Measurements from ENCODE around the gene FAM117A.

FAM117A gene

DNA sequence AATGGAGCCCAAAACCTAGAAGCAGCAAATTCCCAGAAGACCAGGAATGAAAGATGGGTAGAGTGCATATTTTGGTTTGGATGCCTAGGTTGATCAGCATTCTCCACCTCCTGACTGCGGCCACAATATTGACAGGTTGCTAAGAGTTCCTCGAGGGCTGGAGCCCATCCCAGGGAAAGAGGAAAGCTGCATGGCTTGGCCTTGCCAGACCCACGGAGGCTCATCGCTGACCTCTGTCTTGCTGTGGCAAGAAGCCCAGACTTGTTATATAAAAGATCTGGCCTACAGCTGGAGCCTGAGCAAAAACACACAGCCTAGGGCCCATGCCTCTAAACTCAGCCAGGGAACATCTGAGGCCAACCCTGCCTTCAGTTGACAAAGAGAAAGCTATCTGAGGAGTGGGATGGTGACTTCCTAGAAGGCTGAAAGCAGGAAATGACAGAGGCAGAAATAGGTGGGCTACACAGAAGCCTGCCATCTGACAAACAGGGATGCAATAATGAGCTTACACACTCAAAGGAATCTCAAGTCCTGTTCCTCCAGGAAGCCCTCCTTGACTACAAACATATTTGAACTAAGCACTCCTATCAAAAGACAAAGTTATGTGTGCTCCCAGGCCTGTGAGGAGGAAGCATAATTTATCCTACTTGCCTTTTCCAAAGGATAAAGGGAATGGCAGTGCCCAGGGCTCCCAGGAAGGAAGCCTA is 33.7 kb downstream of the FAM117A start (continued):
- TF ChIP-seq, protein P1, sequence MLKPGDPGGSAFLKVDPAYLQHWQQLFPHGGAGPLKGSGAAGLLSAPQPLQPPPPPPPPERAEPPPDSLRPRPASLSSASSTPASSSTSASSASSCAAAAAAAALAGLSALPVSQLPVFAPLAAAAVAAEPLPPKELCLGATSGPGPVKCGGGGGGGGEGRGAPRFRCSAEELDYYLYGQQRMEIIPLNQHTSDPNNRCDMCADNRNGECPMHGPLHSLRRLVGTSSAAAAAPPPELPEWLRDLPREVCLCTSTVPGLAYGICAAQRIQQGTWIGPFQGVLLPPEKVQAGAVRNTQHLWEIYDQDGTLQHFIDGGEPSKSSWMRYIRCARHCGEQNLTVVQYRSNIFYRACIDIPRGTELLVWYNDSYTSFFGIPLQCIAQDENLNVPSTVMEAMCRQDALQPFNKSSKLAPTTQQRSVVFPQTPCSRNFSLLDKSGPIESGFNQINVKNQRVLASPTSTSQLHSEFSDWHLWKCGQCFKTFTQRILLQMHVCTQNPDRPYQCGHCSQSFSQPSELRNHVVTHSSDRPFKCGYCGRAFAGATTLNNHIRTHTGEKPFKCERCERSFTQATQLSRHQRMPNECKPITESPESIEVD (tag by site-specific recombination; IDR thresholded peaks at IDR 0.05) = no peak
- TF ChIP-seq ZNF560 (tag by site-specific recombination; IDR thresholded peaks at IDR 0.05; ENCODE audit: borderline replicate concordance) (no peak), KLF1 (tag by site-specific recombination; IDR thresholded peaks at IDR 0.05) (no peak)

DNA sequence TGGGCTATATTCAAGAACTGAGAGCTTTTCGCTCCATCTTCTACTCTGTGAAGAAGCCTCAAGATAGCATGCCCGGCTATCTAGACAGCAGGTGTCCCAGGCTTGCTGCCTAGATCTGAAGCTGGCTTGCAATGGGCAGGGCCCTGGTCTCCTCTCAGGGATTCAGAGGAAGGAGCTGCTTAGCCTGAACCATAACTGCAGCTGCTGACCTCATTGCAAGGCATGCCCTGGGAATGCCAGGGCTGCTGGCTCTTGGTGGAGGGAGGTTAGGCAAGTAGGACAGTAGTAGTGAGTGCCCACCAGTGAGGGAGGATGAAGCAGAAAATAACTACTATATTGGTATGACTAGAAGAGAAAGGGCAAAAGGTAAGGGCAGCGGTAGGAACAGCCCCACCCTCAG is 34.9 kb downstream of the FAM117A start:
- Histone ChIP-seq H3K36me3 (ENCODE audit: control insufficient read depth in 2 of 2, insufficient read depth in 1 of 2, low read length in 2 of 2) (peaks cover 3 to 7% of the 10 kb centered on the region in 2 experiments; a peak in 2 of 3 replicates), H3K4me3 (ENCODE audit: low read depth, low read length) (no peak overlapping the region), H3K4me1 (ENCODE audit: control insufficient read depth, insufficient read depth, low read length) (no peaks in the 10 kb centered on the region), H3K27ac (ENCODE audit: extremely low read depth, low read depth, low read length) (no peak overlapping the region), H3K9me3 (ENCODE audit: control insufficient read depth, insufficient read depth, low read depth, low read length) (no peaks in the 10 kb centered on the region)
- ChIA-PET CTCF (interaction anchor here (0.6 kb wide), 1 partner anchor 387 kb away, joined by 4 read pairs; no protein-coding TSS in a partner anchor), POLR2A (interaction anchor here (0.6 to 1.9 kb wide), 2 partner anchors 25 to 35 kb away, joined by 3 to 9 read pairs; partner anchors contain the start of gene FAM117A)
- TF ChIP-seq HOXD13 (CRISPR knock-in tag; IDR thresholded peaks at IDR 0.05; ENCODE audit: borderline replicate concordance) = no peak
- no peak for TF ChIP-seq HOXA7 (CRISPR knock-in tag; IDR thresholded peaks at IDR 0.05; ENCODE audit: borderline replicate concordance)

DNA sequence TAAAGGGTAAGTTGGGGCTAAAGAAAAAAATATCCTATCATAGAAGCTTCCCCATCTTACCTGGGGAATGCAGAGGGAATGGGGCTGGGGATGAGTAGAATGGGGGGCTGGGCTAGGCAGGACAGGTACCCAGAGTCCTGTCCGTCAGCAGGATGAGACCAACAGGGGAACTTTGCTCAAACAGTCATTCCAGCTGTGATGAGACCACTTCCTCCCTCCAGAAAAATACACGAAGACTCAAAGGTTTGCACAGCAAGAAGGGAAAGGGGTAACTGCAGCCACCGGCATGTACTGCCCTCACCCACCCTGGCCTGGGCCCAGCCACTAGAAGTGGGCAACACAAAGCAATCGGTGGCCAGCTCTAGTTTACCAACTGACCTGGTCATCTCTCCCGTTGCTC is 35.5 kb downstream of the FAM117A start:
- Histone ChIP-seq H3K4me1 (ENCODE audit: control insufficient read depth, insufficient read depth, low read length) (no peaks in the 10 kb centered on the region), H3K4me3 (ENCODE audit: low read depth, low read length) (no peak overlapping the region), H3K36me3 (ENCODE audit: control insufficient read depth in 2 of 2, insufficient read depth in 1 of 2, low read length in 2 of 2) (peaks cover 3 to 7% of the 10 kb centered on the region in 2 experiments; a peak in 2 of 3 replicates), H3K9me3 (ENCODE audit: control insufficient read depth, insufficient read depth, low read depth, low read length) (no peaks in the 10 kb centered on the region), H3K27ac (ENCODE audit: extremely low read depth, low read depth, low read length) (no peak overlapping the region)
- ChIA-PET POLR2A (interaction anchor here (0.5 to 1.6 kb wide), 2 partner anchors 36 to 445 kb away, joined by 3 to 5 read pairs; partner anchors contain the start of gene FAM117A), CTCF (interaction anchor here (0.6 kb wide), 3 partner anchors 20 to 388 kb away, joined by 3 to 4 read pairs (median 3); no protein-coding TSS in a partner anchor)
- TF ChIP-seq, protein P2, sequence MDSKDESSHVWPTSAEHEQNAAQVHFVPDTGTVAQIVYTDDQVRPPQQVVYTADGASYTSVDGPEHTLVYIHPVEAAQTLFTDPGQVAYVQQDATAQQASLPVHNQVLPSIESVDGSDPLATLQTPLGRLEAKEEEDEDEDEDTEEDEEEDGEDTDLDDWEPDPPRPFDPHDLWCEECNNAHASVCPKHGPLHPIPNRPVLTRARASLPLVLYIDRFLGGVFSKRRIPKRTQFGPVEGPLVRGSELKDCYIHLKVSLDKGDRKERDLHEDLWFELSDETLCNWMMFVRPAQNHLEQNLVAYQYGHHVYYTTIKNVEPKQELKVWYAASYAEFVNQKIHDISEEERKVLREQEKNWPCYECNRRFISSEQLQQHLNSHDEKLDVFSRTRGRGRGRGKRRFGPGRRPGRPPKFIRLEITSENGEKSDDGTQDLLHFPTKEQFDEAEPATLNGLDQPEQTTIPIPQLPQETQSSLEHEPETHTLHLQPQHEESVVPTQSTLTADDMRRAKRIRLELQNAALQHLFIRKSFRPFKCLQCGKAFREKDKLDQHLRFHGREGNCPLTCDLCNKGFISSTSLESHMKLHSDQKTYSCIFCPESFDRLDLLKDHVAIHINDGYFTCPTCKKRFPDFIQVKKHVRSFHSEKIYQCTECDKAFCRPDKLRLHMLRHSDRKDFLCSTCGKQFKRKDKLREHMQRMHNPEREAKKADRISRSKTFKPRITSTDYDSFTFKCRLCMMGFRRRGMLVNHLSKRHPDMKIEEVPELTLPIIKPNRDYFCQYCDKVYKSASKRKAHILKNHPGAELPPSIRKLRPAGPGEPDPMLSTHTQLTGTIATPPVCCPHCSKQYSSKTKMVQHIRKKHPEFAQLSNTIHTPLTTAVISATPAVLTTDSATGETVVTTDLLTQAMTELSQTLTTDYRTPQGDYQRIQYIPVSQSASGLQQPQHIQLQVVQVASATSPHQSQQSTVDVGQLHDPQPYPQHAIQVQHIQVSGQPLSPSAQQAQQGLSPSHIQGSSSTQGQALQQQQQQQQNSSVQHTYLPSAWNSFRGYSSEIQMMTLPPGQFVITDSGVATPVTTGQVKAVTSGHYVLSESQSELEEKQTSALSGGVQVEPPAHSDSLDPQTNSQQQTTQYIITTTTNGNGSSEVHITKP (tag by site-specific recombination; IDR thresholded peaks at IDR 0.05) = no peak
- TF ChIP-seq, protein P3, sequence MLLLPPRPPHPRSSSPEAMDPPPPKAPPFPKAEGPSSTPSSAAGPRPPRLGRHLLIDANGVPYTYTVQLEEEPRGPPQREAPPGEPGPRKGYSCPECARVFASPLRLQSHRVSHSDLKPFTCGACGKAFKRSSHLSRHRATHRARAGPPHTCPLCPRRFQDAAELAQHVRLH (tag by site-specific recombination; IDR thresholded peaks at IDR 0.05) = no peak
- TF ChIP-seq, protein P4, sequence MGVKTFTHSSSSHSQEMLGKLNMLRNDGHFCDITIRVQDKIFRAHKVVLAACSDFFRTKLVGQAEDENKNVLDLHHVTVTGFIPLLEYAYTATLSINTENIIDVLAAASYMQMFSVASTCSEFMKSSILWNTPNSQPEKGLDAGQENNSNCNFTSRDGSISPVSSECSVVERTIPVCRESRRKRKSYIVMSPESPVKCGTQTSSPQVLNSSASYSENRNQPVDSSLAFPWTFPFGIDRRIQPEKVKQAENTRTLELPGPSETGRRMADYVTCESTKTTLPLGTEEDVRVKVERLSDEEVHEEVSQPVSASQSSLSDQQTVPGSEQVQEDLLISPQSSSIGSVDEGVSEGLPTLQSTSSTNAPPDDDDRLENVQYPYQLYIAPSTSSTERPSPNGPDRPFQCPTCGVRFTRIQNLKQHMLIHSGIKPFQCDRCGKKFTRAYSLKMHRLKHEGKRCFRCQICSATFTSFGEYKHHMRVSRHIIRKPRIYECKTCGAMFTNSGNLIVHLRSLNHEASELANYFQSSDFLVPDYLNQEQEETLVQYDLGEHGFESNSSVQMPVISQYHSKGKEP (tag by site-specific recombination; IDR thresholded peaks at IDR 0.05) = no peak
- TF ChIP-seq, protein P5, sequence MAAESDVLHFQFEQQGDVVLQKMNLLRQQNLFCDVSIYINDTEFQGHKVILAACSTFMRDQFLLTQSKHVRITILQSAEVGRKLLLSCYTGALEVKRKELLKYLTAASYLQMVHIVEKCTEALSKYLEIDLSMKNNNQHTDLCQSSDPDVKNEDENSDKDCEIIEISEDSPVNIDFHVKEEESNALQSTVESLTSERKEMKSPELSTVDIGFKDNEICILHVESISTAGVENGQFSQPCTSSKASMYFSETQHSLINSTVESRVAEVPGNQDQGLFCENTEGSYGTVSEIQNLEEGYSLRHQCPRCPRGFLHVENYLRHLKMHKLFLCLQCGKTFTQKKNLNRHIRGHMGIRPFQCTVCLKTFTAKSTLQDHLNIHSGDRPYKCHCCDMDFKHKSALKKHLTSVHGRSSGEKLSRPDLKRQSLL (tag by site-specific recombination; IDR thresholded peaks at IDR 0.05) = no peak
- no peak for TF ChIP-seq GLIS1 (tag by site-specific recombination; IDR thresholded peaks at IDR 0.05)
- TF ChIP-seq, protein P6, sequence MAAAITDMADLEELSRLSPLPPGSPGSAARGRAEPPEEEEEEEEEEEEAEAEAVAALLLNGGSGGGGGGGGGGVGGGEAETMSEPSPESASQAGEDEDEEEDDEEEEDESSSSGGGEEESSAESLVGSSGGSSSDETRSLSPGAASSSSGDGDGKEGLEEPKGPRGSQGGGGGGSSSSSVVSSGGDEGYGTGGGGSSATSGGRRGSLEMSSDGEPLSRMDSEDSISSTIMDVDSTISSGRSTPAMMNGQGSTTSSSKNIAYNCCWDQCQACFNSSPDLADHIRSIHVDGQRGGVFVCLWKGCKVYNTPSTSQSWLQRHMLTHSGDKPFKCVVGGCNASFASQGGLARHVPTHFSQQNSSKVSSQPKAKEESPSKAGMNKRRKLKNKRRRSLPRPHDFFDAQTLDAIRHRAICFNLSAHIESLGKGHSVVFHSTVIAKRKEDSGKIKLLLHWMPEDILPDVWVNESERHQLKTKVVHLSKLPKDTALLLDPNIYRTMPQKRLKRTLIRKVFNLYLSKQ (tag by site-specific recombination; IDR thresholded peaks at IDR 0.05; ENCODE audit: borderline replicate concordance) = no peak
- no peak for TF ChIP-seq ZFHX2 (tag by site-specific recombination; conservative IDR thresholded peaks at IDR 0.05)
- no peak for TF ChIP-seq ZNF654 (tag by site-specific recombination; IDR thresholded peaks at IDR 0.05; ENCODE audit: low read depth)
- no peak for TF ChIP-seq ZNF202 (tag by site-specific recombination; IDR thresholded peaks at IDR 0.05; ENCODE audit: borderline replicate concordance)
- TF ChIP-seq ZNF658 (tag by site-specific recombination; IDR thresholded peaks at IDR 0.05) = no peak
- no peak for TF ChIP-seq ZFP41 (tag by site-specific recombination; IDR thresholded peaks at IDR 0.05; ENCODE audit: borderline replicate concordance)
- no peak for TF ChIP-seq ZNF707 (tag by site-specific recombination; IDR thresholded peaks at IDR 0.05)
- TF ChIP-seq ZNF660 (tag by site-specific recombination; IDR thresholded peaks at IDR 0.05) = no peak
- no peak for TF ChIP-seq ZNF560 (tag by site-specific recombination; IDR thresholded peaks at IDR 0.05; ENCODE audit: borderline replicate concordance)
- no peak for TF ChIP-seq ZNF155 (tag by site-specific recombination; IDR thresholded peaks at IDR 0.05)
- TF ChIP-seq ZBTB1 (tag by site-specific recombination; IDR thresholded peaks at IDR 0.05) = no peak
